DMS53 treated with DMSO at 0.1 percent for 48 hours (cell line): ENCODE data around the gene KLK8.

Experiments used
- DNase-seq: peaks from one replicate; lab custom pipeline; 2025; ENCODE audit not compliant: unreplicated experiment; lab: John Stamatoyannopoulos, UW

KLK8 gene

DNA sequence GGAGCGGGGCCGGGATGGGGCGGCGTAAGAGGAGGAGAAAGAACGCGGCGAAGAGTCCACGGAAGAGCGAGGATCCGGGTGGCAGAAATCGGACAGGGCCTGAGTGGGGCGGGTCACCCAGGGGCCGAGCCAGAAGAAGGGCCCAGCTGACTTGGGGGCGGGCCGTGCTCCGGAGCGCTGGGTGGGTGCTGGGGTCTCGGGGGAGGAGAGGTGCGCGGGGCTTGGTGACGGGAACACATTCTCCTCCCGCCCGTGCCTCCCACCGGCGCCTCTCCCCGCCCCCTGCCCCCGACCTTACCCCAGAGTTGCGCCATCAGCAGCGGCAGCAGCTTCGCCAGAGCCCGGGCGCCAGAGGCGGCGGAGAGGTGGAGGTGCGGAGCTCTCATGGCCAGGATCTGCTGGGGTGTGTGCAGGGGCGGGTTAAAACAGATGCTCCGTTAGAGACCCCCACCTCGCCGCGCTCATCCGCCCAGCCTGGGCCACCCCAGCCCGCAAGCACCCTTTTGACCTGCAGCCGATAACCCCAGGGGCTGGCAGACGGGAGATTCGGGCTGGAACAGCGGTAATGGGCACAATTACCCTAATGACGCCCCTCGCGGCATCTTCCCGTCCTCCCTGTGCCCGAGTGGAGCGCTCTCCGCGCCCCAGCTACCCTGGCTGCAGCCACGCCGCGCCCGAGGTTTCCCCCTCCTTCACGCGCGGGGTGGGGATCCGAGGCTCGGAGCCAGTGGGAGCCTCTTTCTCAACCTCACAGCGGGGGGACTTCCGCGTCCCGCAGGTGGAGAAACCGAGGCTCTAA lies 17.5 kb upstream of the KLK8 start:
- DNase-seq, result no peak

DNA sequence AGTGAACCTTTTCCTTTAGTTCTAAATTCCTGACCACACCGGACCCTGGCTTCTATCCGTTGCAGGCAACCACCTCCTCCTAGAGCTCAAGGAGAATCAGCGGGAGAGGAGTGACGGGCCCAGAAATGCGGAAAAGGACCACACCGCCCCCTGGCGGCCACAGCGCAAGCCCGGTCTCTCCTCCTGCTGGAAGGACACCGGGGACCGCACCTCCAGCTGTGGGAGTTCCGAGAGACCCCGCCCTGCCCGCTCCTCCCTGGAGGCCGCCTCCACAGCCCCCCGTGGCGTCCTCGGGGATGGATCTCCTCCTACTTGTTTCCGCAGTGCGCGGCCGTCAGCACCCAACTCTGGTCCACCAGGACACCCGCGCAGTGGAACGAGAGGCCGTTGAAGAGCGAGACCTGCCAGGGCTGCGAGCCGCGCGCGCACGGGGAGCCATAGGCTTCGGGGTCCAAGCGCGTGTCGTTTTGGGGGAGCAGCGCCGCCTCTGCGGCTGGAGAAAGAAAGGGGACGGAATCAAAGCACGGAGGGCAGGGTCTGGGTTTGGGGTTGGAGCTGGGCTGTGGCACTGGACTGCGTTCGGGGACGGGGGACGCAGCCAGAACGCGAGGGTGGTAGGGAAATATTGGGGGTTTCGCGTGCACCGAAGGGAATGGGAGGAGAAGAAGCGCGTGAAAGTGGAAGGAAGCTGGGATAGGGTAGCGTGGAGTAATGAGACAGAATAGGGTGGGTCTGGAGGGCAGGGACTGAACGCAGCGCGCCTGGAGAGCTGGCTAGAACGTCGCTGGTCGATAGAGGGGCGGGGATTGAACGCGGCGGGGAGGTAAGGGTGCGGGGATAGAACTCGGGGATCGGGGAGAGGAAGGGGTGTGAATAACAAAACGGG lies 15.6 kb upstream of the KLK8 start:
- peak; percentile 60 for DNase-seq

DNA sequence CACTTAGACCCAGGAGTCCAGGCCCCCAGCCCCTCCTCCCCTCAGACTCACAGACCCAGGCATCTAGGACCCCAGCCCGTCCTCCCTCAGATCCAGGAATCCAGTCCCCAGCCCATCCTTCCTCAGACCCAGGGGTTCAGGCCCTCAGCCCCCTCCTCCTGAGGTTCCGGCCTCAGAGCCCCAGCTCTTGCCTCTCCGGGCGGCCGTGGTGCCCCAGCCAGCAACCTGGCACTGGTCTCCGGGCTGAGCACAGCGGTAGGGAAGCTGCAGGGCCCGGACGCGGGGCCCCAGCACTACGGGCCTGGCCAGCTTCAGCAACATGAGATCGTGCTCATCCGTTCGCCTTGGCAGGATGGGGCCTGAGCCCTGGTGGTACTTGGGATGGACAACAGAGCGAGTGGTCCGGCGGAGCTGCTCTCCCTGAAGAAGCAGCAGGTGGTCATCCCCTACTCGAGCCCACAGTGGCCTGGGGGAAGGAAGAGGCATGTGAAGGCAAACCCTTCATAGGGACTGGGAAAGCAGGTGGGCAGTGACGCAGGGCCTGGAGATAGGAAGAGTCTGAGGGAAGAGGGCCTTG lies 14.4 kb upstream of the KLK8 start:
- no peak for DNase-seq

DNA sequence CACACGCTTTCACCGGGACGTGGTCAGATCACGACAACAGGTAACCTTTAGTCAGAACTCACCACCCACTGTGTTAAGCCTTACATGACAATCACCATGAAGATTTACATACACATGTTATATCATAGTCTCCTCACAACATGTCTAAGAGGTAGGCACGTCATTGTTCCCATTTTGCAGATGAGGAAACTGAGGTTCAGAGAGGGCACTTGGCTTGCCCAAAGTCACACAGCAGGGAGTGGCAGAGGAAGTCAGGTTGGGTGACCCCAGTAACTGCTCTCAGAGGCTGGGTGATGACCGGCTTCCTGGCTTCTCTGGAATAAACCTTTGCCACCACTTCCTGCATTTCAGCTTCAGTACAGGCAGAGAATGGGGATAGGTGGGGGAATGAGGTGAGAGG lies 12.8 kb upstream of the KLK8 start:
- no peak for DNase-seq

DNA sequence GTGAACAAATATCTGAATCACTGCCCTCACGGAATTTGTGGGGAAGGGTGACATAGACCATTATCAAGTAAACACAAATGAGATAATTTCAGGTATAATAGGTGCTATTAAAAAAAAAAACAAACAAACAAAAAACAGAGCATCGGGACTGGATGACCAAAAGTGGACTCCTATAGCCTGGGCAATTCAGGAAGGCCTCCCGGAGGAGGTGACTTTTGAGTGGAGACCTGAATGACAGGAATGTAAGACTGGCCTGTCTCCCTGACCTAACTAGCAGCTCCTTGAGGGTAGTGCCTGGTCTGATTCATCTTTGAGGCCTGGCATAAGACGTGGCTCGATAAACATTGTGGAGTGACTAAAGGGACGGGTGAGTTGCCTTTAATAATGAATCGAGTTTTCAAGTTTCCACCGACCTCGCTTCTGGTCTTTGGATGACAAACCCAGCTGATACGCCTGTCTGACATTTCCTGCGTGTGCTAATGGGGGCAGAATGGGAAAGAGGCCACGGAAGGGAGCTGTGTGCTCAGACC lies 11.3 kb upstream of the KLK8 start:
- DNase-seq, result no peak

DNA sequence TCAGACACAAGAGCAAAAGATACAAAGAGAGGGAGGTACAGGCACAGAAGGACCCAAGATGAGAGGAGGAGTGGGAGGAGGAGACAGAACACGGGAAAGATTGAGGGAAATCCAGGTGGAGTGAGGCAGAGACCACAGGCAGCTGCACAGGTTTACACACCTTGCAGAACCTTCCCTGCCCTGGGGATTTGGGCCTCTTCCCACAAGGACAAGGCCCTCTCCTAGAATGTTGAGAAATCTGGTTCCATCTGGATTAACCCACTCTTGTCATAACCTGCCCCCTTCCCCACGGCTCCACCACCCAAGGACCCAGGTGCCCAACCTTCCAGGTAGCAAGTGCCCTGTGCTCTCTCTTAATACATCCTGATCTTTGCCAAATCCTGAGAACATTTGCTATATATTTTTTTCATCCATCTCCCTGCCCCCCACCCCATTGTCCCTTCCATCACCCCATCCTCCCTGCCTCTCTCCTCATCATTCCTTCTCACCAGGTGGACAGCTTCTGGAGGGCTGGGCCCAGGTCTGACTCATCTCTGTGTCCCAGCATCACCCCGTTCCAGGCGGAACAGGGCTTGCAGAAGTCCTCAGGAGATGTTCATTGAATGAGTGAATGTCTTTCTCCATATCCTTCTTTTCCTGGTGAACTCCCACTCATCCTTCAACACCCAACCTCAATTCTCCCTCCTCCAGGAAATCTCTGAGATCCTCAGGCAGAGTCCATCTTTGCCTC lies 8.8 kb upstream of the KLK8 start:
- no peak for DNase-seq

DNA sequence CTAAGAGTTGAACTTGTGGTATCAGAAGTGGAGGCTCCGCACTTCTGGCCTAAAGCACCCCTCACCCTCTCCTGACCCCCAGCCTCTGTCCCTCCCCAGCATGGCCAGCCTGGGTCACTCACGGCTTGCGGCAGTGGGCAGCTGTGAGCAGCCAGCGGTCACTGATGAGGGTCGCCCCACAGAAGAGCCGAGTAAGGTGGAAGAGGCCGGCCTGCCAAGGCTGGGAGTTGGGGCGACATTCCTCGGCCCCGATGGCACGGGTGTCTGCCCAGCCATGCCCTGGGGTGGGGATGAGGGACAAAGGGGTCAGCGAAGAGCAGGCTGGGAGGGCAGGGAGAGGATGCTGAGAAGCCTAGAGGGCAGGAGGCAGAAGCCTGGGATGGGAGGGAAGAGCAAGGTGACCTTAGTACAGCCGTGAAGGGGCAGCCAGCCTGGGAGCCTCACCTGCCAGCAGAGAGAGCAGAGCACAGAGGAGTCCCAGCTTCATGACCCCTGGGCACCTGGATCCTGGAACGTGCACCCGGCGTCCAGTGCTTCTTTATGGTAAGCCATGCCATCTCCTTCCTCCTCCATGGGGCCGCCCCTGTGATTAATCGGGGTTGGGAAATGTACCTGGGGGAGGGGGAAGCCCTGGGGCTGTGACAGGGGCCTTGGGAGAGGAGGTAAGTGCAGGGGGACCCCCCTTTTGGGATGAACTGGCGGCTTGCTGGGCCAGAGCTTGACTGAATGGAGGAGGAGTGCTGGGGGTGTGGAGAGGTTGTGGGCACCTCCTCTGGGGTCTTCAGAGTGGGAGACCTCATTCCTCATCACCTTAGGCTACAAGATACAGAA lies 7.9 kb upstream of the KLK8 start:
- DNase-seq, result no peak

DNA sequence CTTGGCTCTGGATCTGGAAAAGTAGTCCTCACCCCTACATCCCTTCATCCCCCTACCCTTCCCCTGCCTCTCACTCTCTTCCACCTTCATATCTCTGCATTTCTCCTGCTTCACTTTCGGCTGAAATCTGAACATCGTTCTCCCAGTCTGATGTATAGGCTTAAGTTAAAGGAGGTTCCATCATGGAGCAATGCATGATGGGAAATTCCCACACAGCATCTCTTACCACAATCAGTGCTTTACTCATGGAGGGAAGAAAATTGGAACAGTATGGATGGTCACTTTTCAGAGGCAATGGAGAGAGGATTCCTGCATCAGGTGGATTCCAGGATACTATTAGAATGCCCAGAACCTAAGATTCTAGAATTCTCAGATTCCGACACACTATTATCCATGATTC lies 6.1 kb upstream of the KLK8 start:
- DNase-seq, result no peak

DNA sequence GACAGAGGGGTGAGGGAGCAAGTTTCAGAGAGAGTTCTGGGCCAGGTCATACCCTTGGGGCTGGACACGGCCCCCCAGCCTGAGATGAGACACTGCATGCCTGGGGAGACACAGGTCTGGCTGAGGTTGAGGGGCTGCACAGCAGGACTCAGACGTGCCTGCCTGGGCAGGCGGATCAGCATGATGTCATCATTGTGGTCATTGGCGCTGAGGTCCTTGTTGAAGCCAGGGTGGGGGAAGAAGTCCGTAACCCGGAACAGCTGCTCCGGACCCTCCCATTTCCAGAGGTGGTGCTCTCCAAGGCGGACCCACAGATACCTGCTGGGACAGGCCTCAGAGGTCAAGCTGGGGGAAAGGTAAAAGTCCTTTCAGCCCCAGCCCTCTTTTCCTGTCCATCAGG lies 5.0 kb upstream of the KLK8 start:
- DNase-seq, result no peak

GRCh38 chr19:51005248-51005647 lies 3.8 kb upstream of the KLK8 start:
- no peak for DNase-seq

- DNase-seq, result no peak
Observed at GRCh38 chr19:51003316-51003715, 1.9 kb upstream of the KLK8 start.

- no peak for DNase-seq
Observed at GRCh38 chr19:51002542-51003311, 1.3 kb upstream of the KLK8 start.

GRCh38 chr19:51002089-51002532 lies 707 bp upstream of the KLK8 start:
- no peak for DNase-seq

- no peak for DNase-seq
Observed at GRCh38 chr19:51000981-51001380, 423 bp downstream of the KLK8 start.

GRCh38 chr19:51000426-51000825 lies 978 bp downstream of the KLK8 start:
- no peak for DNase-seq

DNA sequence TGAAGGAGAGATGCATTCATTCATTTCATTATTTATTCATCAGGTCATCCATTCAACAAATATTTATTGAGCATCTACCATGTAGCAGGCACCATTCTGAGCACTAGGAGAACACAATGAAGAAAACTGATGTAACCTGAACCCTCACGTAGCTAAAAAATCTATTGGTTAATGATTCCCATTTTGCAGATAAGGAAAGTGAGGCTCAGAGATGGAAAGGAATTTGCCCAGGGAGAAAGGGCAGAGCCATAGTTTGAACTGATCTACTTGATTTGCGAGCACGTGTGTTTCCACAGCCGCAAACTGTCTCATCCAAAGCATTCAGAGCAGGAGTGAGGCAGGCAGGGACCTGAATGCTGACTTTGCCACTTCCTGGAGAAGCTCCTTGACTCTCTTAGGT lies 2.7 kb downstream of the KLK8 start:
- DNase-seq, result no peak

GRCh38 chr19:50998061-50998460 lies 3.3 kb downstream of the KLK8 start:
- no peak for DNase-seq

DNA sequence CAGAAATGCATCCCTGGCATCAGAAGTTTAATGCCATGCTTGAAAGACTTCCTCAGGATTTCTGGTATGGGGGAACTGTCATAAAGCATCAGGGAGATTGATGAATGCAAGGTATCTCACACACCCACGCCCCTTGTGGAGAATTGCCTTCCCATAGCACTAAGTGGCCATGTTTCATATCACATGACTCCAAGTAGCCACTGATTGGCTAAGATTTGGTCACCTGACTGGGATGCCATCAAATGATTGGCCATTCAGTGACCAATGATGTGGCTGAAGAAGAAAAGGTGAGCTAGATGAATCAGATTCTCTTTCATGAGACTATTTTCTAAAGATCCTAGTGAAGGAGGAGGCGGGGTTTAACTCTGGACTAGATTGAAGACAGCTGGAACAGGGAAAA lies 7.3 kb downstream of the KLK8 start:
- no peak for DNase-seq

- no peak for DNase-seq
Observed at GRCh38 chr19:50992666-50993035, 8.8 kb downstream of the KLK8 start.
